ENCODE measurements around the gene LARGE2.

The LARGE2 gene

GRCh38 chr11:45933131-45933831 lies 10.8 kb downstream of the LARGE2 start:
- no peaks in the 10 kb centered on the region for H3K9me3 ChIP-seq
- no peaks in the 10 kb centered on the region for H3K27me3 ChIP-seq (ENCODE audit: low read depth)
- no peaks in the 10 kb centered on the region for H3K4me1 ChIP-seq
- H3K36me3 ChIP-seq (replicated peaks): peaks cover 22% of the 10 kb centered on the region
- no peak overlapping the region for H3K4me3 ChIP-seq
- no peak for DNase-seq (ENCODE audit: low spot score in 2 of 2)
- in situ Hi-C loops (cut with MboI; ENCODE audit: low sequenced_read_pairs): no loop called here

DNA sequence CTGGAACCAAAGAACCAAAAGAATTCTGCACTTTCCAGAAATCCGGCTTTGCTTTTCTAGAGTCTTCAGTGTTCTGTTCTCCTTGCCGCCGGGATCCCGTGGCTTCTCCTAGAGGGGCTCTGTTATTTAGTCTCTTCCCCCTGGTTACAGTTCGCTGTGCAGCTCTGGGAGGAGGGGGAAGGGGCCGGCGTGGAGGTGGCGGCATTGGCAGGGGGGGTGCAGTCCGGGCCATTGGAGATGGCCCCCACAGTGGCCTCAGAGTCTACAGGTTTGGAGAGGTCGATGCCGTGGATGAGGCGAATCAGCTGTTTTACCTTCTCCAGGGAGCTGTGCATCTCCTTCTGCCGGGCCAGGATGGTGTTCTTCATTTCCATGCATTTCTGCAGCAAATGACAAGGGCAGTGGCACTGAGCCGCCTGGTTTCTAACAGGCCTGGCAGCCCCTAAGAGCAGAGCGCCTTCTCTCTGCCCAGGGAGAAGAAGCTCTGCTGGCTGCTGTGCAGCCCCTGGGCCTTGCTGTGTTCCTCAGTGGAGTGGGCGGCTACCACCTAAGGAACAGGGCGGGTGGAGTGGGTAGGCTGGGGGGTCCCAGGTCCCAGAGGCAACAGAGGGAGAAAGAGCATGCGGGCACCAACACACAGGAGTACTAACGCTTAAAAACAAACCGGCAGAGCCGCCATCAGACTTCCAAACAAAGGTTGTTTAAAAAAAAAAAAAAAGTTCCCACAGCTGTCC lies 11.6 kb downstream of the LARGE2 start:
- Histone ChIP-seq H3K4me3 (no peak overlapping the region), H3K36me3 (replicated peaks) (peaks cover 22% of the 10 kb centered on the region), H3K9me3 (no peaks in the 10 kb centered on the region), H3K4me1 (no peaks in the 10 kb centered on the region), H3K27me3 (ENCODE audit: low read depth) (no peaks in the 10 kb centered on the region)
- no peak for DNase-seq (ENCODE audit: low spot score in 2 of 2)
- in situ Hi-C loops (cut with MboI; ENCODE audit: low sequenced_read_pairs): no loop called here

GRCh38 chr11:45934580-45935318 lies 12.3 kb downstream of the LARGE2 start:
- in situ Hi-C loops (cut with MboI; ENCODE audit: low sequenced_read_pairs): no loop called here
- H3K36me3 ChIP-seq (replicated peaks): peaks cover 22% of the 10 kb centered on the region

GRCh38 chr11:45935349-45936064 lies 13.1 kb downstream of the LARGE2 start:
- in situ Hi-C loops (cut with MboI; ENCODE audit: low sequenced_read_pairs): no loop called here
- H3K4me1 ChIP-seq: no peaks in the 10 kb centered on the region
- DNase-seq (ENCODE audit: low spot score in 2 of 2): no peak
- H3K36me3 ChIP-seq (replicated peaks): peaks cover 22% of the 10 kb centered on the region
- H3K4me3 ChIP-seq: no peak overlapping the region
- H3K9me3 ChIP-seq: no peaks in the 10 kb centered on the region
- no peaks in the 10 kb centered on the region for H3K27me3 ChIP-seq (ENCODE audit: low read depth)

More at GRCh38 chr11:45934580-45935318, 12.3 kb downstream of the LARGE2 start:
- Histone ChIP-seq H3K4me3 (no peak overlapping the region), H3K27me3 (ENCODE audit: low read depth) (no peaks in the 10 kb centered on the region), H3K4me1 (no peaks in the 10 kb centered on the region), H3K9me3 (no peaks in the 10 kb centered on the region)
- no peak for DNase-seq (ENCODE audit: low spot score in 2 of 2)

DNA sequence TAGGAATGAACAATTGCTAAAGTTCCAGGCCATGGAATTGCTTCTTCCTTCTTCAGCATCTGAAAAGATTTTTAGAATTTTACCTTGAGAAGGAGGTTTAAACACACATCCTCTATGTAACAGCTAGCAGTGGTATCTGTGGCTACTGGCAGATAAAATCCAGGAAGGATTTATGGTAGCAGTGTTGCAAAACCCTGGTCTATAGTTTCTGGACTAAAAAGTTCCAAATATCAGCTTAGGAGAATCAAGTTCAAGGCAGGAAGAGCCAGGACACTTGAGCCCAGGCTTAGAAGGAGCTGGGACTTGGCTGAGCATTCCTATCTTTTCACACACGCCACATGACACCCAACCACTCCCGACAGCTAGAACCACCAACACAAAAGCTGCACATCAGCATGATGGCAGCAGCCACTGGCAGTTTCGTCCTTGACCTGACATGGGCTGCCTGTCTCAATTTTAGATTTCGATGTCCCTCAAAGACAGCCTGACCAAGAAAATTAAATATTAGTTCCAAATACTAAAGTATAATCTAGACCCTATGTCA lies 14.1 kb downstream of the LARGE2 start:
- in situ Hi-C loops (cut with MboI; ENCODE audit: low sequenced_read_pairs): no loop called here
- Histone ChIP-seq H3K4me1 (no peaks in the 10 kb centered on the region), H3K9me3 (no peaks in the 10 kb centered on the region), H3K27me3 (ENCODE audit: low read depth) (no peaks in the 10 kb centered on the region), H3K36me3 (replicated peaks) (peaks cover 22% of the 10 kb centered on the region), H3K4me3 (no peak overlapping the region)
- no peak for DNase-seq (ENCODE audit: low spot score in 2 of 2)

- Histone ChIP-seq H3K36me3 (replicated peaks) (peaks cover 22% of the 10 kb centered on the region), H3K9me3 (no peaks in the 10 kb centered on the region), H3K4me1 (no peaks in the 10 kb centered on the region), H3K4me3 (no peak overlapping the region), H3K27me3 (ENCODE audit: low read depth) (no peaks in the 10 kb centered on the region)
- in situ Hi-C loops (cut with MboI; ENCODE audit: low sequenced_read_pairs): no loop called here
- no peak for DNase-seq (ENCODE audit: low spot score in 2 of 2)
Measured at GRCh38 chr11:45937916-45938315, 15.5 kb downstream of the LARGE2 start.

DNA sequence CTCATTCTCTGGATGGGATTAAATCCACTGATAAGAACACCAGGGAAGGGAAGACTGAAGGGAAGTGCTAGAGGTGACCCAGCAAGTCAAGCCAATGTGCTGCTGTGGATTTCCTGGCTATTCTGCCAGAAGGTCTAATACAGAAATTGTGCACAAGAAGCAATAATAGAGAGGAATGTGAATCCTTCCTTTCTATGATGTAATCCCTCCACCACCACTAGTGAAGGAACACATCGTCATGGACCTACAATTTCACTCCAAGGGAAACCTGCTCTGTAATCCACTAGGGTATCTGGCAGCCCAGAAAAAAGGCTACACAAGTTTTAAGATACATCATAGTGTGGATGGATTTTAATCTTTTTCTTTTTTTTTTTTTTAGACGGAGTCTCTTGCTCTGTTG lies 17.4 kb downstream of the LARGE2 start:
- in situ Hi-C loops (cut with MboI; ENCODE audit: low sequenced_read_pairs): no loop called here
- Histone ChIP-seq H3K36me3 (replicated peaks) (peaks cover 14% of the 10 kb centered on the region), H3K4me3 (no peak overlapping the region), H3K9me3 (no peaks in the 10 kb centered on the region), H3K27me3 (ENCODE audit: low read depth) (no peaks in the 10 kb centered on the region), H3K4me1 (no peaks in the 10 kb centered on the region)
- no peak for DNase-seq (ENCODE audit: low spot score in 2 of 2)

DNA sequence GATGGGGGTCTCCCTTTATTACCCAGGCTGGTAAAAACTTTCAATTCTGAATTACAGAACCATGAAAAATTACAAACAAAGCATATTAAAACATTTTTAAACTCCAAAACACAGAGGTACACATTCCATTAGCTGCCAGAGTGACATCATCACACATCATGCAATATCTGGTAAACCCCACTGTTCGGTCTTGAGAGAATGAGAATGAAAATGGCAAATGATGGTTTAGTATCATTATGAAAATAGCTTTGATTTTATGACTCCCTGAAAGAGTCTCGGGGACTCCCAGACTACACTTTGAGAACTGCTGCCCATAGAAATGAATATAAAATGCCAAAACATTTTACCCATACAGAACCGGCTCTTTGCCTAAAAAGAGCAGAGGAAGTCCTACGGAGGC lies 18.8 kb downstream of the LARGE2 start:
- no peaks in the 10 kb centered on the region for H3K4me1 ChIP-seq
- no peak overlapping the region for H3K4me3 ChIP-seq
- in situ Hi-C loops (cut with MboI; ENCODE audit: low sequenced_read_pairs): no loop called here
- H3K36me3 ChIP-seq (replicated peaks): peaks cover 12% of the 10 kb centered on the region
- H3K27me3 ChIP-seq (ENCODE audit: low read depth): no peaks in the 10 kb centered on the region
- no peaks in the 10 kb centered on the region for H3K9me3 ChIP-seq
- DNase-seq (ENCODE audit: low spot score in 2 of 2): no peak

GRCh38 chr11:45942381-45942780 lies 19.9 kb downstream of the LARGE2 start:
- Histone ChIP-seq H3K36me3 (replicated peaks) (peaks cover 9% of the 10 kb centered on the region), H3K9me3 (no peaks in the 10 kb centered on the region), H3K4me3 (no peak overlapping the region), H3K4me1 (no peaks in the 10 kb centered on the region), H3K27me3 (ENCODE audit: low read depth) (no peaks in the 10 kb centered on the region)
- in situ Hi-C loops (cut with MboI; ENCODE audit: low sequenced_read_pairs): no loop called here
- no peak for DNase-seq (ENCODE audit: low spot score in 2 of 2)

DNA sequence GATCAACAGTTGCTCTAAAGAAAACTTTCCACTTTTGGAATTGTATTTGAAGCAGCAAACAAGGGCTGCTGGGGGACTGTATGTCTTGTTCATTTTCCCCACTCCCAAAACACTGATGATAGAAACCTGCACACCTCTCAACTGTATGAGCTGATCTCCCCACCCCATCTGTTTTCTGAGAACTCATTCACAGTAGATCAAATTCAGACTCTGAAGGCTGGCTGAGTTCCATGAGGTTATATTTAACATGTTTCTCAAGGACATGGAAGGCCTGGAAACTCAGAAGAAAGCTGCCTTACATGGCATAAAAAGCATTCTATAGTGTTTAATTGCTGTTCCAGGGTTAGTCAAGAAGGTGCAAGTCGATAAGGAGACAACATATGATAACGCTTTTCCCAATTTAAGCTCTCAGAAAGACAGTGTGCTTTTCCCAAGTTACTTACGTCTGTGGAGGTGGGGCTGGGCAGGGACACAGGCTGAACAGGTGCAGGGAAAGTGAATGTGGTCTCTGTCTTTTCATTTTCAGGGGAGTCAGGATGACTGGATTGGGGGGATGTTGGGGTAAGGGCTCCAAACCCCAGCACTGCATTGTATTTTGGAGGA lies 23.0 kb downstream of the LARGE2 start:
- in situ Hi-C loops (cut with MboI; ENCODE audit: low sequenced_read_pairs): no loop called here
- peaks cover 9% of the 10 kb centered on the region for H3K36me3 ChIP-seq (replicated peaks)

DNA sequence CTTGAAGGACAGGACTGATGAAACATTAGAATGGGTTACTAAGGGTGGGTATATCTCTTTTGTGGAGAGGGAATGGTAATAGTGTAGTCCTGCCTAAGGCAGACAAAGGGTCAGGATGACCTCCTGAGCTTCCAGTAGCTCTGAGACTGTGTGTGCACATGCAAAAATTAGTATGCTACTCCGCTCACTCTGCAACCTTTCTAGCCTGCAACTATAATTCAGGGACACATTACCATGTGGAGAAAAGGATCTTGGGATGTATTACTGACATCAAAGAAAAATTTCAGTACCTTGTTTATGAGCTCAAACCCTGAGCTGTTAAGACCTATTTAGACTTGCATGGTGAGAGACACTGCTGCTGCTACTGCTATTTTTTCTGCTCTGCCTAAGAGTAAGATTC lies 25.4 kb downstream of the LARGE2 start:
- in situ Hi-C loops (cut with MboI; ENCODE audit: low sequenced_read_pairs): no loop called here
- H3K4me1 ChIP-seq: no peaks in the 10 kb centered on the region

More for the DNA sequence above, 23.0 kb downstream of the LARGE2 start:
- H3K9me3 ChIP-seq: no peaks in the 10 kb centered on the region
- H3K4me3 ChIP-seq: no peak overlapping the region
- no peaks in the 10 kb centered on the region for H3K4me1 ChIP-seq
- H3K27me3 ChIP-seq (ENCODE audit: low read depth): no peaks in the 10 kb centered on the region
- DNase-seq (ENCODE audit: low spot score in 2 of 2): no peak

DNA sequence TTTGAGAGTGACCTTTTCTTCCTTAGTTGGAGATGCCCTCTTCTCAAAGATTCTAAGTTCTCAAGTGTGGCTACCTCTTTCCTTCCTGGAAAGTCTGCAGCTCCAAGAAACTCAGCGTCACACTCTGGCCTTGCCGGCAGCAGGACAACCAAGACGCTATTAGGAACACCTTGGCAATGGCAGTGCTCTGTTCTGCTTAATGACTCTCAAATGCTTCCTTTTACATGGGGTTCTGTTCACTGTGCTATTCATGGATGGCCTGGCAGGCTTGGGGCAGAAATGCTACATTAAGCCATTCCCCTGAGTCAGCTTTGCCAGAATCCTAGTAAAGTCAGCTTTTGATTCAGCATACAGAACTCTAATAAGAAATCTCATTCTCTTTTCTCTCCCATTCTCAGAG lies 25.9 kb downstream of the LARGE2 start:
- DNase-seq (ENCODE audit: low spot score in 2 of 2): no peak
- peaks cover 9% of the 10 kb centered on the region for H3K36me3 ChIP-seq (replicated peaks)
- no peaks in the 10 kb centered on the region for H3K9me3 ChIP-seq
- in situ Hi-C loops (cut with MboI; ENCODE audit: low sequenced_read_pairs): no loop called here
- no peak overlapping the region for H3K4me3 ChIP-seq
- H3K4me1 ChIP-seq: no peaks in the 10 kb centered on the region
- H3K27me3 ChIP-seq (ENCODE audit: low read depth): no peaks in the 10 kb centered on the region

More for the DNA sequence above, 25.4 kb downstream of the LARGE2 start:
- peaks cover 9% of the 10 kb centered on the region for H3K36me3 ChIP-seq (replicated peaks)
- no peak for DNase-seq (ENCODE audit: low spot score in 2 of 2)
- no peaks in the 10 kb centered on the region for H3K27me3 ChIP-seq (ENCODE audit: low read depth)
- H3K4me3 ChIP-seq: no peak overlapping the region
- H3K9me3 ChIP-seq: no peaks in the 10 kb centered on the region

DNA sequence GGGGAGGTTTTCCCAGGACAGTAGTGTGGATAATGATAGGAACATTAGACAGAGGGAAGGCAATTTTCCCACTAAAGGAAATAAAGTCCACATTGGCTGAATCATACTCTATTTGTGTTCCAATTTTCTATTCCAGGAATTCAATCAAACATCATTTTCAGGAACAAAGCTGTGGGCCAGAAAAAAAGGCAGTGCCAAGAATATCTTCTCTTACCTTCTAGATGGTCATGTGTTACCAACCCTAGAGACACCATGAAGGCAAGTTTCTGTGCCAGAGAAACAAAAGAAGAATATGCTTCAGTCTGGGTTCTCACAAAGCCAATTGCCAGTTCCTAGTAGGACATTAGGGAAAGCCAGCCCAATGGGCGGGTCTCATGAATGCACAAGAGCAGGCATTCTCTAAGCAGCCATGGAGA lies 27.5 kb downstream of the LARGE2 start:
- peaks cover 9% of the 10 kb centered on the region for H3K36me3 ChIP-seq (replicated peaks)

More for the DNA sequence above, 27.5 kb downstream of the LARGE2 start:
- Histone ChIP-seq H3K9me3 (no peaks in the 10 kb centered on the region), H3K4me3 (no peak overlapping the region), H3K27me3 (ENCODE audit: low read depth) (no peaks in the 10 kb centered on the region), H3K4me1 (no peaks in the 10 kb centered on the region)
- no peak for DNase-seq (ENCODE audit: low spot score in 2 of 2)
- in situ Hi-C loops (cut with MboI; ENCODE audit: low sequenced_read_pairs): no loop called here
